ENCODE results near the gene SCARB2.

DNA sequence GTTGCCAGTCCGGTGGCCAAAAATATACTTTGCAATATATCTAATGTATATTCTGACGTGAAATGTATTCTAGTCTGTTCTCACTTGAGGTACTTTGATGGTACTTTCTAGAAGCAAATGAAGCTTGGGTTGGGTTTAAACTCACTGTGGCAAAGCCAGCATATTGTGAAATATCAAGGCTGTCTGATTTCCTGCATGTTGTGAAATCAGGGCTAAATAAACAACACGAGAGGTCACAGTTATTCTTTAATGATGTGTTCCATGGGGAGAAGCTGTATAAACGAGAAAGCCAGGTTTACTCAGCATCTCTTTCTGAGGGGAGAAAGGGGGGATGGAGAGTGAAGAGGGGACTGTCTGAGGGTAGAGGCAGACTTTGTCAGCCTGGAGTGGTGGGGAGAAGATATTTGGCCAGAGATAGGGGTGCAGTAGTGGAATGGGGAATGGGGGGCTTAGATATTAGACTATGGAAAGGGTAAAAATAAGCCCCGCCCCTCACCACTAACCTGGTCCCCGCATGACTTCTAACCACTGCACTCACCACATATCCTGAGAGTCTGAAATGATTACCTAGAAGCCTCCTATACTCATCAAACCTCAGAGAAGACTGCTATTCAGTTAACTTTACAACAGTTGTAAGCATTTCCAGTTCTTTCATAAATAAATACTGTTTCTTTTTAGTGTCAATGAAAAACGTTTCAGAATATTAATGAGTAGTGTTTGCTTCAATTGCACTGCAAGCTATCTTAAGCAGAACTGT, 5.9 kb upstream of the SCARB2 start:
- no peak for TF ChIP-seq POLR2AphosphoS5 (IDR thresholded peaks at IDR 0.05; ENCODE audit: low read depth, low read length)
- no peak for TF ChIP-seq REST (IDR thresholded peaks at IDR 0.05; ENCODE audit: insufficient read depth in 1 of 2, low read depth in 2 of 2, low read length in 2 of 2)
- no peak for TF ChIP-seq TAF1 (IDR thresholded peaks at IDR 0.05; ENCODE audit: borderline replicate concordance, insufficient read depth, low read length)
- no peak for TF ChIP-seq SIN3A (IDR thresholded peaks at IDR 0.05; ENCODE audit: borderline replicate concordance, insufficient read depth, low read length)
- no peak for TF ChIP-seq FOXP2 (optimal IDR thresholded peaks at IDR 0.05; ENCODE audit: borderline replicate concordance, extremely low read depth, extremely low read length, insufficient read depth)

Data from PFSK-1 (cell line).